Liver (tissue), 9 donors: ENCODE measurements around the gene WWOX. TPM values are rescaled to one million over a fixed set of nuclear protein-coding genes. Genes with fewer than 3 reads are reported as not detected.

Source experiments
- DNase-seq: peaks from one replicate; pipeline ENCODE4 v3.0.0-alpha.2; 2017; ENCODE audit warnings: low spot score
- H3K27ac ChIP-seq, 2 donors: one replicate each; pipeline ENCODE4 v1.7.0; 2013; ENCODE audit warnings: inconsistent platforms in 2 of 2, low read length in 2 of 2, control low read depth in 1 of 2, low read depth in 1 of 2, mild to moderate bottlenecking in 1 of 2
- H3K27me3 ChIP-seq, 4 donors: one replicate each; pipeline versions ENCODE4 v1.6.1 to v1.7.0; 2013; ENCODE audit warnings: low read length in 3 of 4, inconsistent platforms in 1 of 4, mild to moderate bottlenecking in 1 of 4, moderate library complexity in 1 of 4; ENCODE audit not compliant: control insufficient read depth in 4 of 4, insufficient read depth in 4 of 4
- H3K36me3 ChIP-seq, 4 donors: one replicate each; pipeline versions ENCODE4 v1.6.1 to v1.7.0; 2013; ENCODE audit warnings: low read length in 3 of 4, mild to moderate bottlenecking in 3 of 4, low read depth in 1 of 4, moderate library complexity in 1 of 4; ENCODE audit not compliant: control insufficient read depth in 4 of 4, insufficient read depth in 3 of 4
- H3K4me1 ChIP-seq, 4 donors: one replicate each; pipeline versions ENCODE4 v1.6.1 to v1.7.0; 2013; ENCODE audit warnings: low read length in 3 of 4, mild to moderate bottlenecking in 3 of 4, moderate library complexity in 1 of 4; ENCODE audit not compliant: control insufficient read depth in 4 of 4, insufficient read depth in 4 of 4
- H3K4me3 ChIP-seq, 3 donors: one replicate each; pipeline versions ENCODE4 v1.6.1 to v1.7.0; 2013; ENCODE audit warnings: low read length in 3 of 3, control low read depth in 1 of 3, low read depth in 1 of 3, mild to moderate bottlenecking in 1 of 3
- H3K9ac ChIP-seq, 2 donors: one replicate each; pipeline ENCODE4 v1.7.0; 2013; ENCODE audit warnings: low read length in 2 of 2, mild to moderate bottlenecking in 2 of 2, moderate library complexity in 2 of 2, control low read depth in 1 of 2, low read depth in 1 of 2
- H3K9me3 ChIP-seq, 4 donors: one replicate each; pipeline versions ENCODE4 v1.6.1 to v1.7.0; 2013; ENCODE audit warnings: low read length in 3 of 4; ENCODE audit not compliant: control insufficient read depth in 4 of 4
- ATF3 ChIP-seq: IDR thresholded peaks from 2 replicates; pipeline ENCODE4 v1.6.1; 2016; ENCODE audit warnings: antibody characterized with exemption
- CTCF ChIP-seq: fragments of 150-350 bp; IDR thresholded peaks from 2 replicates; pipeline ENCODE4 v1.5.1; 2017; ENCODE audit warnings: improper control_type of control experiment, low read depth, low read length; ENCODE audit not compliant: missing input control
- EGR1 ChIP-seq, 2 donors: IDR thresholded peaks; 2 replicates each; pipeline ENCODE4 v1.6.1; 2016 to 2018; ENCODE audit warnings: antibody characterized with exemption in 2 of 2, low read depth in 2 of 2
- FOXA1 ChIP-seq: IDR thresholded peaks from 2 replicates; pipeline ENCODE4 v1.6.1; 2016; ENCODE audit warnings: antibody characterized with exemption
- FOXA2 ChIP-seq: IDR thresholded peaks from 2 replicates; pipeline ENCODE4 v1.6.1; 2016; ENCODE audit warnings: antibody characterized with exemption
- GABPA ChIP-seq, 2 donors: IDR thresholded peaks in 1 of 2; conservative IDR thresholded peaks in 1 of 2; 2 replicates each; pipeline ENCODE4 v1.6.1; 2016; ENCODE audit warnings: antibody characterized with exemption in 2 of 2, mild to moderate bottlenecking in 1 of 2, moderate library complexity in 1 of 2
- HNF4A ChIP-seq, 2 donors: conservative IDR thresholded peaks; 2 replicates each; pipeline ENCODE4 v1.6.1; 2016; ENCODE audit warnings: antibody characterized with exemption in 2 of 2, mild to moderate bottlenecking in 2 of 2
- HNF4G ChIP-seq: IDR thresholded peaks from 2 replicates; pipeline ENCODE4 v1.6.1; 2016; ENCODE audit warnings: antibody characterized with exemption
- MAX ChIP-seq: IDR thresholded peaks from 2 replicates; pipeline ENCODE4 v1.6.1; 2016; ENCODE audit warnings: antibody characterized with exemption
- NR2F2 ChIP-seq: IDR thresholded peaks from 2 replicates; pipeline ENCODE4 v1.6.1; 2016; ENCODE audit warnings: antibody characterized with exemption
- RAD21 ChIP-seq, 2 donors: IDR thresholded peaks; 2 replicates each; pipeline ENCODE4 v1.6.1; 2016; ENCODE audit warnings: antibody characterized with exemption in 2 of 2, mild to moderate bottlenecking in 2 of 2
- YY1 ChIP-seq: IDR thresholded peaks from 2 replicates; pipeline ENCODE4 v1.6.1; 2016; ENCODE audit warnings: antibody characterized with exemption, mild to moderate bottlenecking
- WGBS: extraction: QIAGEN DNeasy Blood & Tissue Kit; methylation state at CpG from one replicate; pipeline ENCODE4 v1.1.7; 2013; 5-methylcytosine and 5-hydroxymethylcytosine counted together
- polyA plus RNA-seq, 2 donors: library from polyadenylated mRNA; stranded (reverse) in 1 of 2; unstranded in 1 of 2; fragments of 200-250 nt in 1 of 2; fragments of >200 nt in 1 of 2; fragmentation: Nextera tagmentation in 1 of 2; extraction: Ambion mirVana in 1 of 2; gene quantifications; one replicate each; pipeline versions ENCODE4 v1.2.1 to v1.2.3, GENCODE V29; 2013 to 2015
- total RNA-seq, 2 donors: library from RNA; depleted of rRNA; stranded (reverse); fragments of >200 nt; gene quantifications; one replicate each; pipeline ENCODE4 v1.2.3, GENCODE V29; 2014
- TF ChIP-seq, protein P1 (sequence below): IDR thresholded peaks from 2 replicates; pipeline ENCODE4 v1.6.1; 2016; ENCODE audit warnings: antibody characterized with exemption
- donor health status: healthy.
- donor health status: healthy.
- donor health status: healthy.
- donor health status: healthy.
- donor health status: healthy.

Gene WWOX
- total and polyA plus RNA-seq, 4 donors = 9.8 to 46.0 (median 15.3) TPM

- no peak for TF ChIP-seq CTCF
These were observed 976.8 kb downstream of the WWOX start (continued) for GRCh38 chr16:79076047-79076767.

GRCh38 chr16:79077346-79077745 is 977.9 kb downstream of the WWOX start:
- no peaks in the 10 kb centered on the region for H3K4me1 ChIP-seq
- DNase-seq = no peak
- no peak for TF ChIP-seq YY1
- no peak for TF ChIP-seq MAX
- TF ChIP-seq EGR1 (IDR thresholded peaks at IDR 0.05; ENCODE audit: low read depth in 2 of 2) = no peak
- no peak for TF ChIP-seq GABPA (IDR thresholded peaks at IDR 0.05 in 1 of 2, conservative IDR thresholded peaks at IDR 0.05 in 1 of 2)
- no peak for TF ChIP-seq CTCF
- TF ChIP-seq RAD21 (IDR thresholded peaks at IDR 0.05) = no peak
- no peak for TF ChIP-seq HNF4A (conservative IDR thresholded peaks at IDR 0.05)
- no peak for TF ChIP-seq HNF4G
- no peak for TF ChIP-seq FOXA1
- no peak for TF ChIP-seq FOXA2
- TF ChIP-seq, protein P1, sequence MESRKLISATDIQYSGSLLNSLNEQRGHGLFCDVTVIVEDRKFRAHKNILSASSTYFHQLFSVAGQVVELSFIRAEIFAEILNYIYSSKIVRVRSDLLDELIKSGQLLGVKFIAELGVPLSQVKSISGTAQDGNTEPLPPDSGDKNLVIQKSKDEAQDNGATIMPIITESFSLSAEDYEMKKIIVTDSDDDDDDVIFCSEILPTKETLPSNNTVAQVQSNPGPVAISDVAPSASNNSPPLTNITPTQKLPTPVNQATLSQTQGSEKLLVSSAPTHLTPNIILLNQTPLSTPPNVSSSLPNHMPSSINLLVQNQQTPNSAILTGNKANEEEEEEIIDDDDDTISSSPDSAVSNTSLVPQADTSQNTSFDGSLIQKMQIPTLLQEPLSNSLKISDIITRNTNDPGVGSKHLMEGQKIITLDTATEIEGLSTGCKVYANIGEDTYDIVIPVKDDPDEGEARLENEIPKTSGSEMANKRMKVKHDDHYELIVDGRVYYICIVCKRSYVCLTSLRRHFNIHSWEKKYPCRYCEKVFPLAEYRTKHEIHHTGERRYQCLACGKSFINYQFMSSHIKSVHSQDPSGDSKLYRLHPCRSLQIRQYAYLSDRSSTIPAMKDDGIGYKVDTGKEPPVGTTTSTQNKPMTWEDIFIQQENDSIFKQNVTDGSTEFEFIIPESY = no peak
- TF ChIP-seq ATF3 = no peak
- no peak for TF ChIP-seq NR2F2
- 97% methylated on average over 5 of the region's 5 CpGs for WGBS
- H3K27ac ChIP-seq = no peak overlapping the region
- H3K4me3 ChIP-seq = no peak overlapping the region
- no peaks in the 10 kb centered on the region for H3K27me3 ChIP-seq
- no peaks in the 10 kb centered on the region for H3K9me3 ChIP-seq
- no peaks in the 10 kb centered on the region for H3K36me3 ChIP-seq
- no peak overlapping the region for H3K9ac ChIP-seq
